NCI-H2171 treated with DMSO at 0.1 percent for 48 hours (cell line): ENCODE data around the gene GLDC.
"Not testable (repeated sequence)": the region's sequence is repeated elsewhere in the genome, so short reads cannot be mapped to it uniquely, and the experiment has no call there.

ENCODE experiments used
- DNase-seq: peaks from one replicate; lab custom pipeline; 2025; lab: John Stamatoyannopoulos, UW

Gene GLDC

GRCh38 chr9:6664204-6664680 is 18.7 kb upstream of the GLDC start:
- DNase-seq, result no peak

DNA sequence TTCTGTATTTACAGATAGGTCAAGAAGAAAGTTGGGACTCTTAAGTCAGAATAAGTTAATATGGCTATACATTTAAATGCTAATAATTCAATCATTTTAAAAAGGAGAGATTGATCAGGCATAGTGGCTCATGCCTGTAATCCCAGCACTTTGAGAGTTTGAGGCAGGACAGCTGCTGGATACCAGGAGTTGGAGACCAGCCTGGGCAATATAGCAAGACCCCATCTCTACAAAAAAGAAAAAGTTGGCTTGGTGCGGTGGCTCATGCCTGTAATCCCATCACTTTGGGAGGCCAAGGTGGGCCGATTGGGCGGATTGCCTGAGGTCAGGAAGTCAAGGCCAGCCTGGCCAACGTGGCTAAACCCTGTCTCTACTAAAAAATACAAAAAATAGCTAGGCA is 15.0 kb upstream of the GLDC start:
- DNase-seq, result no peak

DNA sequence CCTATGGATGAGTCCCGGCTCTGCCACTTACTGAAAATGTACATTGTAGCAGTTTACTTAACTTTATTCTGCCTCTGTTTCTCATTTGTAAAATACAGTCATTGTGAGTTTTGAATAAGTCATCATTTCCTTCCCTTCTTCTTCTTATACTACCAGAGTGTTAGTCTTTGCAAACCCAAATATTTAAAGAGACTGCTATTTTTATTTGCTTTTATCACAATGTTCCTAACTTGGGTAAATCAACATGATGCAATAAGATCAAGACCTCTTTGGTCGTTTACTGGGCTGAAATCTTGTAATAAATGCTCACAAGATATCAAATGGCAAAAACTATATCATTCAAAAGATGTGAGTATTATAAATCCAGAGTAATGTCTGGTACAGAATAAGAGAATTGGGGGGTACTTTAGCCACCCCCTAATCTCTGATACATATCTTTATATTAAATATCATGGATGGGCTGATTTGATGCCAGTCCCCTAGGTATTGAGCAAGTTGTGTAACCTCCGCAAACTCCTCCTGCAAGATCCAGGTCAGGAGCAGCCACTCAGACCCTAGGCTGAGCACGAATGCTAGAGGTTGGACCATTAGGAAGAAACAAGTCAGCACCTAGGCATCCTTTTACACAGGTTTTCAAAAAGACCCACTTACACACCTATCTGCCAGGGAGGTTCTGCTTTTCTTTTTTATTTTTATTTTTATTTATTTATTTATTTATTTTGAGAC is 13.3 kb upstream of the GLDC start:
- no peak for DNase-seq

GRCh38 chr9:6656614-6657300 is 11.2 kb upstream of the GLDC start:
- DNase-seq, result no peak

DNA sequence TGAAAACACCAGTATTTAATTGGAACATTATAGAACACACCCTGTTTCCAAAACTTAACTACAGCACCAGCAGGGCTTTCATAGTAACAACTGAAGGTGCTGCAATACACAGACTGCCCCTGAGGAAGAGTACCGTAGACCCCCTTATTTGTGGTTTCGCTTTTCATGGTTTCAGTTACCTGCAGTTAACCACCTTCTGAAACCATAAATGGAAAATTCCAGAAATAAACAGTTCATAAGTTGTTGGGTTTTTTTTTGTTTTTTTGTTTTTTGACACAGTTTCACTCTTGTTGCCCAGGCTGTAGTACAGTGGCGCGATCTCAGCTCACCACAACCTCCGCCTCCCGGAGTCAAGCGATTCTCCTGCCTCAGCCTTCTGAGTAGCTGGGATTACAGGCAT is 9.5 kb upstream of the GLDC start:
- DNase-seq, result no peak

DNA sequence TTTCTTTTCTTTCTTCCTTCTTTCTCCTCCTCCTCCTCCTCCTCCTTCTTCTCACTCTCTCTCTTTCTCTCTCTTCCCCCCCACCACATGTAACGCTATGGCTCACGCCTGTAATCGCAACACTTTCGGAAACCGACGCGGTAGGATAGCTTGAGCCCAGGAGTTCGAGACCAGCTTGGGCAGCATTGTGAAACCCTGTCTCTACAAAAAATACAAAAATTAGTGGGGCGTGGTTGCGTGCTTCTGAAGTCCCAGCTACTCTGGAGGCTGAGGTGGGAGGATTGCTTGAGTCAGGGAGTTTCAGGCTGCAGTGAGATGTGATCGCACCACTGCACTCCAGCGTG is 736 bp upstream of the GLDC start:
- DNase-seq, result no peak

DNA sequence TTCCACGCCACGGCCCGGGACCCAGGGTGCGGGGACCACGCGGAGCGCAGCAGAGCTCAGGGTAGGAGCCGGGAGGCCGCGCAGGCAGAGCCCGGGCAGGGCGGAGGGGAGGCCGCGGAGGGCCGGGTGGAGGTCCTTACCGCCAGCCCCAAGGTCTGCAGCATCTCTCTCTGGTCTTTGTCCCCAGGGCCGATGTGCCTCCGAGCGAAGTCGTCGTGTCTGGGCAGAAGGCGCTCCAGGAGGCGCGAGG is 499 bp downstream of the GLDC start:
- not testable (repeated sequence) for DNase-seq

- no peak for DNase-seq
Observed at GRCh38 chr9:6644346-6645104, 1.0 kb downstream of the GLDC start.

GRCh38 chr9:6641961-6642360 is 3.6 kb downstream of the GLDC start:
- DNase-seq, result no peak

- DNase-seq, result no peak
Observed at GRCh38 chr9:6641561-6641960, 4.0 kb downstream of the GLDC start.

DNA sequence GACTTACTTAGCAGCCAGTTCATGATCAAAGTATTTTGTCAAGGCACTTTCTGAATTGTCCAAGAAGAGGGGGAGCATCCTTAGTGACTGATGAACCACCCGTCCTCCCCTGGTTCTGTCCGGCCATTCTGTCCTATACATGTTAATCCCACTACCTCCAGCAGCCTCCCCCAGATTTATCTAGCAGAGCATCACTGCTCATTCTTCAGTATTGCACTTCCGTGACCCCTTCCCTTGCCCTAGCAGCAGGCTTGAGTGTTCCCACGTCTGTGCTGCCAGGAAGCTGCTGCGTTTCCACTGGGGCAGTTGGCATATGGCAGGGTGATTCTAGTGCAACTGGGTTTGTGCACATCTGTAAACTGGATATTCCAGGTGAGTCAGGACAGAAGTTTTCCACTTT is 4.5 kb downstream of the GLDC start:
- no peak for DNase-seq

GRCh38 chr9:6640268-6641051 is 5.1 kb downstream of the GLDC start:
- DNase-seq, result no peak

GRCh38 chr9:6639622-6640021 is 5.9 kb downstream of the GLDC start:
- no peak for DNase-seq

DNA sequence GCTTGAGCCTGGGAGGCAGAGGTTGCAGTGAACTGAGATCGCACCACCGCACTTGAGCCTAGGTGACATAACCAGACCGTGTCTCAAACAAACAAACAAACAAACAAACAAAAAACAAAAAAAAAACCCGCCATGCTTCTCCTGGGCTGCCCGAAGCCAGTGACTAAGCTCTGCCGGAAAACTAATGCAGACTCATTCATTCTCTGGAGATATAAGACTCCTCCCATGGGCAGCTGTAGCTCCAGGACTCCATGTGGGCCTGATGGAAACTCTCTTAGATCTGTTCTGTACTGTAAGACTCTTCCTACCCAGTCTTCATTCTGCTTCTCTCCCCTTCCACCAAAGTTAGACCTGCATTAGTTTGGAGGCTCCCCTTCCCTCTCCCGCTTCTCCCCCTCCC is 11.1 kb downstream of the GLDC start:
- no peak for DNase-seq

DNA sequence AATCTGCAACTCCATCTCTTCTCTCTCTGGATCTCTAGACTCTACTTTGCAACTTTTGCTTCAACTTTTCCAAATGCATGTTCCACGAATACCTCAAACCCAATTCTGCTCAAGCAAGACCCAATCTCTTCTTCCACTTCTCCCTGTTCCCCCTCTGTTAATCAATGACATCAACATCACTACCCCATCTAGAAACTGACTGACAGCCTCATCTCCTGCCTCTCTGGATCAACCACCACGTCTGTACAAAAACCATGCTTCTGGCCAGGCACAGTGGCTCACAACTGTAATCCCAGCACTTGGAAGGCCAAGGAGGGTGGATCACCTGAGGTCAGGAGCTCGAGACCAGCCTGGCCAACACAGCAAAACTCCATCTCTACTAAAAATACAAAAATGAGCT is 12.2 kb downstream of the GLDC start:
- DNase-seq, result no peak

DNA sequence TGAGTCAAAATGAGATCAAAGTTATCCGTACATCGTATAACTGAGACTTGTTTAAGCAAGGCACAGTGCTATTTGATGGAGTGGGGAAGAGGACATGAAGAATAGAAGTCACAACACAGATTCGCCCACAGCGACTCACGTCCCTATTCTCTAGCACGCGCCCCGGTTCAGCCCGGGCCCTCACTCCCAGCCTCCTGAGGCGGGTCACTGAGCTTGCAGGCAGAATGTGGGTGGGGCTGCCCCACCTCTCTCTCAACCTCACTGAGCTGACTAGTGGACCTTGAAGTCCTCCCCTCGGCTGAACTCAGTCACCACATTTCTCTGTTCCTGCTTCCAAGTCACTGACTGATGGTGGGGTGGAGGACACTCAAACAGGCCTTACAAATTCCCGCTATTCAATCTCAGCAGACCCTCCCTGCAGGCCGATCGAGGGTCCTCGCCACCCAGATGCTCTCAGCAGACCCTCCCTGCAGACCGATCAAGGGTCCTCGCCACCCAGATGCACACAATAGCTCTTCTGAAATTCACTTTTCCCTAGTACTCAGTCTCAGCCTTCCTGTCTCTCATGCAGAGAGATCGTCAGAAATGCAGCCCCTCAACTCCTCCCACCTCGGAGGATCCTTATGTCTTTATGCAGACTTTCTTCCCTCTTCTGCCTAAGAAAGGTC is 12.9 kb downstream of the GLDC start:
- no peak for DNase-seq

DNA sequence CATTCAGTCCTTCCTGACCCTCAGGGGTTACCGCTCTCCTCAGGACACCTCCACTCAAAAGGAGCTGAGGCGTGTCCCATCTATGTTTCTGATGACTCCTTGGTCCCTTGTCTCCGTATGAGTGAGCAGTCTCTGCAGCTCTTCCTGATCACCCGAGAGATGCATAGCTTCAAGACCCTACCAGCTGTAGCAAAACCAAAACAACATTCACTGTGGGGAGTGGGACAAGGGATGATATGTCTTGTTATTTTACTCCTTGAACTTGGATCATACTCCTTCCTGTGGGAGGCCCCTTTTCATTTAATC is 14.4 kb downstream of the GLDC start:
- no peak for DNase-seq

DNA sequence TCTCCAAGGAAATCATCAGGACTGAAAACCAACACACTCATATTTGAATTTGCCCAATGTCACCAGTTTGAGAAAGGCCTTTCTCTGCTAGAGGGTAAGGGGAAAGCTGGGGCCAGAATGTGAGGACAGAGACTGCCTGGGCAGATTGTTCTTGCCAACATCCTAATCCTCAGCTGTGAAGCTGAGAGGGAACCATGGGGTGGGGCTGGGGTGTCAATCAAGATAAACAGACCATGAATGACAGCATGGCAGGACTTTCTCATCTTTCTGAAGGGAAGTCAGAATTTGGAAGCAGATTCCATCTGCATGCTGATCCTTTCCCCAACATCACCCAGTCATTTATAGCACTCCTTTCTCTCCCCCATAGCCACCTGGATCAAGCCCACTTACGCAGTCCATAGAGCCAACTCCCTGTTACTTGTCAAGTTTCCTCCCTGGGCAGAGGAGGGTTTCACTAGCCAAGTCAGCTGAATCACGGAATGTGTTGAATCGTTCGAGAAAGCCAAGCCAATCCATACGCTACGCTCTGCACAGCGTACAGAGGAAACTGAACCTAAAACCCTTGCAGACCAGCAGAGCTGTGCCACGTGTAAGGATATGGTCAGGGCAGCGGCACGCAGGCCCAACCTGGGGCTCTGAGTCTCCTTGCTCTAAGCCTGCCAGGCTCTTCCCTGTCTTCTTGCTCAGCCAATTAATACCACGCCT is 14.9 kb downstream of the GLDC start:
- no peak for DNase-seq

DNA sequence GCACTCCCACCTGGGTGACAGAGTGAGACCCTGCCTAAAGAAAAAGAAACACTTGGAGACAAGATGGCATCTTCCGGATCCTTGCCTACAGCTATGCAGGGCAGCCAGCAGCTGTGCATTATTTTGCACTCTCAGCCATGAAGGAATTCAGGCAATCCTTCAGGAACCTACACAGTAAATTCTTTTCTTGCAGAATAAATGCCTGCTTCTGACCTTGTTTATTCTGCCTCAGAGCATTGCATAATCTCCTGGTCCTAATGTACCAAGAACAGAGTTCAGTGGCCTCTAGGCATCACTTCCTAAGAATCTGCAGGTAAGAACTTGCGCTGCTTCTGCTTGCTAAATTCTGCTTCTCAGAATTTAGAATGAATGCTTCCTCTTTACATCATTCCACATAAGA is 16.8 kb downstream of the GLDC start:
- no peak for DNase-seq

- no peak for DNase-seq
Observed at GRCh38 chr9:6625363-6625762, 20.2 kb downstream of the GLDC start.

GRCh38 chr9:6622784-6623183 is 22.7 kb downstream of the GLDC start:
- DNase-seq, result not testable (repeated sequence)

DNA sequence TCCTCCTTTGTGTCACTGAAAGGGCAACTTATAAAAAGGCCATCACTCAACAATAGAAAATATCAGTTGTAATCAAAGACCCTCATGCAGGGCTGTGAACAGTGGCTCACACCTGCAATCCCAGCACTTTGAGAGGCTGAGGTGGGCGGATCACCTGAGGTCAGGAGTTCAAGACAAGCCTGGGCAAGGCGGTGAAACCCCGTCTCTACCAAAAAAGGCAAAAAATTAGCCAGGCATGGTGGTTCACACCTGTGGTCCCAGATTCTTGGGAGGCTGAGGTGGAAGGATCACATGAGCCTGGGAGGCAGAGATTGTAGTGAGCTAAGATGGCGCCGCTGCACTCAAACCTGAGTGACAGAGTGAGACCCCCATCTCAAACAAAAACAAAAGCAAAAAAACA is 24.7 kb downstream of the GLDC start:
- DNase-seq, result no peak
